RWPE2 (cell line): ENCODE results near the gene SOS1.

Experiments used
- ATAC-seq: fragments of 200-7000 bp; cut with Tn5 transposase; 3 replicates; pipeline ENCODE4 v1.9.1; 2021; ENCODE audit warnings: low read depth
- DNase-seq: peaks from one replicate; pipeline ENCODE4 v3.0.0-alpha.2; 2020; ENCODE audit warnings: low spot score
- H3K27ac ChIP-seq: fragments of 450-650 bp; 2 replicates; pipeline ENCODE4 v1.5.1; 2017; ENCODE audit warnings: mild to moderate bottlenecking; ENCODE audit not compliant: poor library complexity, severe bottlenecking
- H3K27me3 ChIP-seq: fragments of 250-450 bp; sonication (Bioruptor Pico); 2 replicates; pipeline ENCODE4 v1.5.1; 2021; ENCODE audit warnings: mild to moderate bottlenecking, moderate library complexity; ENCODE audit not compliant: insufficient read depth, poor library complexity, severe bottlenecking
- H3K36me3 ChIP-seq: fragments of 250-450 bp; sonication (Bioruptor Pico); 2 replicates; pipeline ENCODE4 v1.5.1; 2020; ENCODE audit warnings: low read depth, mild to moderate bottlenecking, moderate library complexity
- H3K4me1 ChIP-seq: fragments of 250-450 bp; sonication (Bioruptor Pico); 2 replicates; pipeline ENCODE4 v1.5.1; 2021; ENCODE audit warnings: mild to moderate bottlenecking, moderate library complexity; ENCODE audit not compliant: insufficient read depth, poor library complexity, severe bottlenecking
- H3K4me3 ChIP-seq: fragments of 250-450 bp; sonication (Bioruptor Pico); 2 replicates; pipeline ENCODE4 v1.5.1; 2021; ENCODE audit warnings: mild to moderate bottlenecking, moderate library complexity; ENCODE audit not compliant: severe bottlenecking
- H3K9me3 ChIP-seq: fragments of 250-450 bp; sonication (Bioruptor Pico); 2 replicates; pipeline ENCODE4 v1.5.1; 2021; ENCODE audit warnings: mild to moderate bottlenecking, moderate library complexity; ENCODE audit not compliant: severe bottlenecking
- CTCF ChIP-seq: fragments of 450-650 bp; IDR thresholded peaks from one replicate; pipeline ENCODE4 v1.5.1; 2017; ENCODE audit warnings: mild to moderate bottlenecking, moderate library complexity; ENCODE audit not compliant: poor library complexity, severe bottlenecking

SOS1 gene

GRCh38 chr2:39152504-39152903, 31.7 kb upstream of the SOS1 start:
- Histone ChIP-seq H3K27me3 (no peaks in the 10 kb centered on the region), H3K4me1 (no peaks in the 10 kb centered on the region), H3K9me3 (no peaks in the 10 kb centered on the region), H3K36me3 (no peaks in the 10 kb centered on the region), H3K4me3 (no peak overlapping the region), H3K27ac (no peak overlapping the region)
- ATAC-seq (no peak), DNase-seq (no peak)
- no peak for TF ChIP-seq CTCF

GRCh38 chr2:39150890-39151497, 30.1 kb upstream of the SOS1 start:
- H3K4me1 ChIP-seq: no peaks in the 10 kb centered on the region
- ATAC-seq (no peak), DNase-seq (no peak)
- no peak overlapping the region for H3K4me3 ChIP-seq
- H3K9me3 ChIP-seq: no peaks in the 10 kb centered on the region
- H3K36me3 ChIP-seq: no peaks in the 10 kb centered on the region
- TF ChIP-seq CTCF: no peak
- H3K27me3 ChIP-seq: no peaks in the 10 kb centered on the region
- H3K27ac ChIP-seq: no peak overlapping the region

GRCh38 chr2:39150102-39150562, 29.3 kb upstream of the SOS1 start:
- H3K27ac ChIP-seq: no peak overlapping the region
- H3K36me3 ChIP-seq: no peaks in the 10 kb centered on the region
- no peaks in the 10 kb centered on the region for H3K9me3 ChIP-seq
- no peaks in the 10 kb centered on the region for H3K27me3 ChIP-seq
- TF ChIP-seq CTCF: no peak
- DNase-seq (no peak), ATAC-seq (no peak)
- no peaks in the 10 kb centered on the region for H3K4me1 ChIP-seq
- no peak overlapping the region for H3K4me3 ChIP-seq

GRCh38 chr2:39146630-39147029, 25.8 kb upstream of the SOS1 start:
- no peak for DNase-seq

More at GRCh38 chr2:39146630-39147029, 25.8 kb upstream of the SOS1 start:
- no peak for TF ChIP-seq CTCF
- H3K36me3 ChIP-seq: no peaks in the 10 kb centered on the region
- no peak overlapping the region for H3K4me3 ChIP-seq
- H3K27me3 ChIP-seq: no peaks in the 10 kb centered on the region
- H3K27ac ChIP-seq: no peak overlapping the region
- no peaks in the 10 kb centered on the region for H3K9me3 ChIP-seq
- H3K4me1 ChIP-seq: no peaks in the 10 kb centered on the region
- ATAC-seq: no peak
